HCT116 (cell line): ENCODE results near the gene SYNPR.

Experiments
- CEBPB ChIP-seq: IDR thresholded peaks from 2 replicates; pipeline ENCODE4 v1.6.1; 2012; ENCODE audit warnings: low read depth
- EZH2 ChIP-seq: fragments of 200-600 bp; sonication (generic); IDR thresholded peaks from 2 replicates; pipeline ENCODE4 v1.6.1; 2017; ENCODE audit warnings: antibody characterized with exemption, mixed run types
- POLR2A ChIP-seq: IDR thresholded peaks from 2 replicates; pipeline ENCODE4 v1.7.0; 2011; ENCODE audit warnings: borderline replicate concordance; ENCODE audit not compliant: insufficient read depth, insufficient read length; ENCODE audit errors: extremely low read depth
- POLR2AphosphoS5 ChIP-seq: IDR thresholded peaks from 2 replicates; pipeline ENCODE4 v1.6.1; 2011; ENCODE audit warnings: mild to moderate bottlenecking, low read depth, low read length, moderate library complexity
- SIN3A ChIP-seq: IDR thresholded peaks from 2 replicates; pipeline ENCODE4 v1.6.1; 2012; ENCODE audit warnings: low read depth
- SP1 ChIP-seq: IDR thresholded peaks from 2 replicates; pipeline ENCODE4 v1.6.1; 2012; ENCODE audit warnings: low read depth
- SRF ChIP-seq: IDR thresholded peaks from 2 replicates; pipeline ENCODE4 v1.6.1; 2012; ENCODE audit warnings: low read depth
- TCF7L2 ChIP-seq: IDR thresholded peaks from 2 replicates; pipeline ENCODE4 v1.7.0; 2011; ENCODE audit warnings: borderline replicate concordance, inconsistent platforms; ENCODE audit not compliant: insufficient read depth, insufficient read length; ENCODE audit errors: extremely low read depth
- ZNF274 ChIP-seq: fragments of 200-500 bp; sonication (Bioruptor generic); IDR thresholded peaks from 2 replicates; pipeline ENCODE4 v1.6.1; 2014; ENCODE audit warnings: mild to moderate bottlenecking, low read depth, low read length, inconsistent platforms
- TF ChIP-seq, protein P1 (sequence below), 3 experiments: fragments of 200-600 bp in 1 of 3; sonication (generic) in 1 of 3; IDR thresholded peaks in 2 of 3; conservative IDR thresholded peaks in 1 of 3; 2 replicates each; pipeline ENCODE4 v1.5.1; 2012 to 2017; ENCODE audit warnings: low read depth in 2 of 3, low read length in 2 of 3, antibody characterized with exemption in 1 of 3, borderline replicate concordance in 1 of 3, control low read depth in 1 of 3, mild to moderate bottlenecking in 1 of 3, mixed read lengths in 1 of 3, mixed run types in 1 of 3, moderate library complexity in 1 of 3; ENCODE audit not compliant: insufficient read depth in 1 of 3
- TF ChIP-seq, protein P2 (sequence below): IDR thresholded peaks from 2 replicates; pipeline ENCODE4 v1.6.1; 2012
- TF ChIP-seq, protein P3 (sequence below): IDR thresholded peaks from 2 replicates; pipeline ENCODE4 v1.6.1; 2011; ENCODE audit warnings: mild to moderate bottlenecking, low read length, moderate library complexity; ENCODE audit not compliant: insufficient replicate concordance; ENCODE audit errors: extremely low read depth

DNA sequence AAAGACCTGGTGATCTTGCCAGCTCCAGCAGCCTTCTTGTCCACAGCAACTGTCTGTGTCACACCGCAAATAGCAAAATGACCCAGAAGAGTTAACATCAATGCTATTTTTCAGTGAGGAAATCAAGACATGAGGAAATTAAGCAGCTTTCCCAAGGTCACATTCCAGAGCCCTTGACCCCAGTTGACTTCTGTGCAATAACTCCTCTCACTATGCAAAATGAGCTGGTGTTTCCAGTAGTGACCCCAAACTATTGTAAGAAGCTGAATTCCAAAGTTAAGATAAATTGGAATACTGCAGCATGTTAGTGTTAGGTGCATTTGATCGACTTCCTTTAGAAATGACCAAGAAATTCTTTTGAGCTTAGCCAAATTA, 201.5 kb downstream of the SYNPR start:
- no peak for TF ChIP-seq TCF7L2
- TF ChIP-seq ZNF274 = no peak
- no peak for TF ChIP-seq SRF
- TF ChIP-seq, protein P1, sequence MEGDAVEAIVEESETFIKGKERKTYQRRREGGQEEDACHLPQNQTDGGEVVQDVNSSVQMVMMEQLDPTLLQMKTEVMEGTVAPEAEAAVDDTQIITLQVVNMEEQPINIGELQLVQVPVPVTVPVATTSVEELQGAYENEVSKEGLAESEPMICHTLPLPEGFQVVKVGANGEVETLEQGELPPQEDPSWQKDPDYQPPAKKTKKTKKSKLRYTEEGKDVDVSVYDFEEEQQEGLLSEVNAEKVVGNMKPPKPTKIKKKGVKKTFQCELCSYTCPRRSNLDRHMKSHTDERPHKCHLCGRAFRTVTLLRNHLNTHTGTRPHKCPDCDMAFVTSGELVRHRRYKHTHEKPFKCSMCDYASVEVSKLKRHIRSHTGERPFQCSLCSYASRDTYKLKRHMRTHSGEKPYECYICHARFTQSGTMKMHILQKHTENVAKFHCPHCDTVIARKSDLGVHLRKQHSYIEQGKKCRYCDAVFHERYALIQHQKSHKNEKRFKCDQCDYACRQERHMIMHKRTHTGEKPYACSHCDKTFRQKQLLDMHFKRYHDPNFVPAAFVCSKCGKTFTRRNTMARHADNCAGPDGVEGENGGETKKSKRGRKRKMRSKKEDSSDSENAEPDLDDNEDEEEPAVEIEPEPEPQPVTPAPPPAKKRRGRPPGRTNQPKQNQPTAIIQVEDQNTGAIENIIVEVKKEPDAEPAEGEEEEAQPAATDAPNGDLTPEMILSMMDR (IDR thresholded peaks at IDR 0.05 in 2 of 3, conservative IDR thresholded peaks at IDR 0.05 in 1 of 3; ENCODE audit: borderline replicate concordance in 1 of 3, insufficient read depth in 1 of 3, low read depth in 2 of 3, low read length in 2 of 3) = no peak
- TF ChIP-seq, protein P2, sequence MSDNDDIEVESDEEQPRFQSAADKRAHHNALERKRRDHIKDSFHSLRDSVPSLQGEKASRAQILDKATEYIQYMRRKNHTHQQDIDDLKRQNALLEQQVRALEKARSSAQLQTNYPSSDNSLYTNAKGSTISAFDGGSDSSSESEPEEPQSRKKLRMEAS = no peak
- no peak for TF ChIP-seq POLR2A
- no peak for TF ChIP-seq CEBPB
- TF ChIP-seq, protein P3, sequence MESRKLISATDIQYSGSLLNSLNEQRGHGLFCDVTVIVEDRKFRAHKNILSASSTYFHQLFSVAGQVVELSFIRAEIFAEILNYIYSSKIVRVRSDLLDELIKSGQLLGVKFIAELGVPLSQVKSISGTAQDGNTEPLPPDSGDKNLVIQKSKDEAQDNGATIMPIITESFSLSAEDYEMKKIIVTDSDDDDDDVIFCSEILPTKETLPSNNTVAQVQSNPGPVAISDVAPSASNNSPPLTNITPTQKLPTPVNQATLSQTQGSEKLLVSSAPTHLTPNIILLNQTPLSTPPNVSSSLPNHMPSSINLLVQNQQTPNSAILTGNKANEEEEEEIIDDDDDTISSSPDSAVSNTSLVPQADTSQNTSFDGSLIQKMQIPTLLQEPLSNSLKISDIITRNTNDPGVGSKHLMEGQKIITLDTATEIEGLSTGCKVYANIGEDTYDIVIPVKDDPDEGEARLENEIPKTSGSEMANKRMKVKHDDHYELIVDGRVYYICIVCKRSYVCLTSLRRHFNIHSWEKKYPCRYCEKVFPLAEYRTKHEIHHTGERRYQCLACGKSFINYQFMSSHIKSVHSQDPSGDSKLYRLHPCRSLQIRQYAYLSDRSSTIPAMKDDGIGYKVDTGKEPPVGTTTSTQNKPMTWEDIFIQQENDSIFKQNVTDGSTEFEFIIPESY = no peak
- no peak for TF ChIP-seq SIN3A
- no peak for TF ChIP-seq EZH2
- TF ChIP-seq SP1 = no peak
- no peak for TF ChIP-seq POLR2AphosphoS5
